NT2/D1 (cell line): ENCODE measurements around the gene NCDN.

Source experiments
- SUZ12 ChIP-seq: IDR thresholded peaks from 2 replicates; pipeline ENCODE4 v1.6.1; 2011; ENCODE audit not compliant: insufficient read length, insufficient read depth; ENCODE audit errors: extremely low read depth
- YY1 ChIP-seq: IDR thresholded peaks from 2 replicates; pipeline ENCODE4 v1.6.1; 2011; ENCODE audit not compliant: insufficient read length, insufficient read depth
- ZNF274 ChIP-seq: IDR thresholded peaks from 2 replicates; pipeline ENCODE4 v1.6.1; 2011; ENCODE audit warnings: mild to moderate bottlenecking, low read depth, low read length

DNA sequence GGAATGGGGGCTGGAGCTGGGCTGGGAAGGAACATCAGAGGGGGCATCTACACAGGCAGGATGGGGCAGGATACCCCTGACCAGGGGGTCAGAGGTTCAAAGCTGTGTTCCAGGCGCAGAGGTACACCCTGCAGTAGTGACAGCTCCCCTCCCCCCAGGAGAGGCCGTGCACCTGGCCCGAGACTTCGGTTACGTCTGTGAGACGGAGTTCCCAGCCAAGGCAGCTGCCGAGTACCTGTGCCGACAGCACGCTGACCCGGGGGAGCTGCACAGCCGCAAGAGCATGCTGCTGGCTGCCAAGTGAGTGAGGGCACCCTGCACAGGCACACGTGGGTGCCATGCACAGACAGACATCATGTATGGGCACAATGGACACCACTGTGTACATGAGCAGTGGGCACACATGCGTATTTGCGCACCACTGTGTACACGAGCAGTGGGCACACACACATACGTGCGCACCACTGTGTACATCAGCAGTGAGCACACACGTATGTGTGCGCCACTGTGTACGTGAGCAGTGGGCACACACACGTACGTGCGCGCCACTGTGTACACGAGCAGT is 33.0 kb downstream of the NCDN start:
- TF ChIP-seq SUZ12: no peak
- TF ChIP-seq YY1: no peak
- TF ChIP-seq ZNF274: no peak
